ENCODE measurements around the gene EYS. TPM values are rescaled to one million over a fixed set of nuclear protein-coding genes. Genes with fewer than 3 reads are reported as not detected.
"Not testable (repeated sequence)": the region's sequence is repeated elsewhere in the genome, so short reads cannot be mapped to it uniquely, and the experiment has no call there.

The EYS gene
- total RNA-seq, 1 experiment from 2014 or later: not detected

DNA sequence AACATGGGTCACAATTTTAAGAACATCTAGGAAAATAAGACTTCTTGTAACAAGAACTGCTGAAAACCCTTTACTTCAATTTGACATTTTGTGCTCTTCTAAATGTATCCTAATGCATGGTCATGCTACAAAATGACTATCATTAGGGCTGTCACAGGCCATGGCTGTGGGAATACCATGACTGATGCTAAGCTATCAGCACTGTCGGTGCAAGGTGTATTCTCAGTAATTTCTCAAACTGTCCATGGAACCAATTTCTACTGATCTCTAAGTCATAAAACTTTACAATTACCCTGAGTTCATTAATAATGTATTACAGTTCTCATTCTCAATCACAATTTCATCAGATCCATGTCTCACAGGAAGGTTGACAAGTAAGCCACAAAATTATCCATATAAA is 625.3 kb downstream of the EYS start:
- Histone ChIP-seq H3K9me3 (replicated peaks) (no peaks in the 10 kb centered on the region), H3K4me1 (no peaks in the 10 kb centered on the region), H3K27me3 (no peaks in the 10 kb centered on the region), H3K36me3 (no peaks in the 10 kb centered on the region), H3K27ac (no peak overlapping the region), H3K4me3 (no peak overlapping the region)
- no peak for DNase-seq

DNA sequence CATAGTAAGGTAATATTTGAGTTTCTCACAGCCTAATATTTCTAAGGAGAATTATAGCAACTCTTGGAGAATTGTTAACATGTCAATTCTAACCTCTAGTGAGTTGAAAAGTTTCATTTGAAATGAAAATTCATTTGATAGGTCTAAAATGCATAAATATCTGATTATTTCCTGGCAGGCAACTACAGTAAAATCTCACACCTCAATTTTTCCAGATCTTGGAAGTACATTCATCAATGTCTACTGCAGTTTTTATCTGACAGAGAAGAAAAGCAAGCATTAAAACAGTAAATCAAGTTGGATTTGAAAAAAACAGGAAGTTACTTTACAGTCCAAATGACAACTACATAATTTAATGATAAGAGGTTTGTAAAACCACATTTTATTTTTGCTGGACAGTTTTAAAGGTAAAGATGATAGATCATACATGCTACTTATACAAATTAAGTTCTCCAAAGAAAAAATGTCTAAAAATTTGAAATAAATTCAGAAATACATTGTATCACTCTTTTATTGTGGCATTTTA is 631.3 kb downstream of the EYS start:
- no peaks in the 10 kb centered on the region for H3K4me1 ChIP-seq
- no peaks in the 10 kb centered on the region for H3K9me3 ChIP-seq (replicated peaks)
- no peaks in the 10 kb centered on the region for H3K36me3 ChIP-seq
- no peaks in the 10 kb centered on the region for H3K27me3 ChIP-seq
- no peak for DNase-seq
- H3K27ac ChIP-seq: no peak overlapping the region
- H3K4me3 ChIP-seq: no peak overlapping the region

DNA sequence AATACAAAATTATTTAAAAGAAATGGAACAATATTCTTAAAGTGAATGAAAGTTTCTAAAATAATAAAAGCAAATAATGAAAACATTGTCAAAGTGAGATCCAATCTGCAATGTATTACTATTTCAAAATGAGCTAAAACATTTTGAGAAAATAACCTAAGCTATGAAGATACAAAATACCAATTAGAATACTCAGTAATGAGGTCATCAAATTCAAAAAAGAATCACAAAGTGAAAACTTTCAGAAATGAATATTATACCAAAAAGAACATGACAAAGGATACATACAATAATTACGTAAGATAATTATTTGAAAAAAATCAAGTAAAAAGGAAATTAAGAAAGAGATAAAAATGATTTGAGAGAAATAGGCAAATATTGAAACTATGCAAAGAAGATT is 634.5 kb downstream of the EYS start:
- H3K4me3 ChIP-seq: no peak overlapping the region
- no peaks in the 10 kb centered on the region for H3K4me1 ChIP-seq
- no peak for DNase-seq
- no peak overlapping the region for H3K27ac ChIP-seq
- no peaks in the 10 kb centered on the region for H3K36me3 ChIP-seq
- H3K9me3 ChIP-seq (replicated peaks): no peaks in the 10 kb centered on the region
- H3K27me3 ChIP-seq: no peaks in the 10 kb centered on the region

DNA sequence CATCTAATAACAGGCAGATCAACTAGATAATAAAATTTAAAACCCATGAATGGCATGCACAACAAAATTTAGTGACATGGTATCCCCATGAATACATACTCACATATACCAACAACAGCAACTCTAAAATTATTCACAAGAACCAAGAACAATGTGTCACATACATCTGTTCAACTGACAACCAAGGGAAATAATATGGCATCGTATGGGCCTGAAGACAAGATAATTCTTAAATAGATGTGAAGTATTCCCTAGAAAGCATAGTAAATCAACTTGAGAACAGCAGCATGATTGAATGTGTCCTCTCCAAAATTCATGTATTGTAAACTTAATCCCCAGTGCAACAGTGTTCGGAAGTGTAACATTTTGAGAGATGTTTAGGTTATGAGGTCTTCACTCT is 635.5 kb downstream of the EYS start:
- no peak for DNase-seq
- Histone ChIP-seq H3K4me3 (no peak overlapping the region), H3K4me1 (no peaks in the 10 kb centered on the region), H3K27me3 (no peaks in the 10 kb centered on the region), H3K9me3 (replicated peaks) (no peaks in the 10 kb centered on the region), H3K36me3 (no peaks in the 10 kb centered on the region), H3K27ac (no peak overlapping the region)

DNA sequence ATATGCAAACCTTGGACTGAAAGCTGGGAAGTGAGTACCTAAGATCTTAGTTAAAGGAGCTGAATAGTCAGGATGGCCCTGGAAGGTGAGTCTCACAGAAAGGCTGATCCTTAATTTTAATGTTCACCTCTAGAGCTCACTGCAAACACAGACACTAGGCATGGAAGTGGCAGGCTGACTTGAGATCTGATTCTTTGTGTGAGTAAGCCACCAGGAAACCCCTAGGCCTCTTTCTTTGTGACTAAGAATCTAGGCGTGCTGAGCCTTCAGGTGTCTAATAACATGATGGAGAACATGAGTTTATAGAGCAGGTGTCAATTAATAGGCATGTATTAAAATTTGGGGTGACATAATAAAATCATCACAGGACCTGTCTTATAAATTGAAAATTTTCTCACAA is 642.2 kb downstream of the EYS start:
- no peaks in the 10 kb centered on the region for H3K9me3 ChIP-seq (replicated peaks)
- no peak overlapping the region for H3K27ac ChIP-seq
- H3K27me3 ChIP-seq: no peaks in the 10 kb centered on the region
- H3K4me1 ChIP-seq: no peaks in the 10 kb centered on the region
- no peak overlapping the region for H3K4me3 ChIP-seq
- H3K36me3 ChIP-seq: no peaks in the 10 kb centered on the region
- no peak for DNase-seq

DNA sequence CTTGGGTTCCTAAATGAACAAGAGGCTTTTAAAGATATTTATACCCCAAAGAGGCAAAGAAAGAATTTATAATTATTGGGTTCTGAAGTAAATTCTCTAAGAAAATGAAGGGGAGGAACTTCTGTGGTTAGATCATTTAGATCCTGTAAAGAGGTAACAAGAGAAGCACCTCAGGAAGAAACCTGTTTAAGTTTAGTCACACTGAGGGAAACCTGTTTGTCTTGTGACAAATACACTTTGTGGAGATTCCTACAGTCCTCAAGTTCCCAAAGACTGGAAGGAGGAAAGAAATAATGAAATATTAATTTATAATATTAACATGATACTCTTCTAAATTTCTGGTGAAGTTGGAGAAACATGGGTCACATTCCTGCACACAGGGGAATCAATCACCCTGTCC is 647.5 kb downstream of the EYS start:
- no peak overlapping the region for H3K27ac ChIP-seq
- no peaks in the 10 kb centered on the region for H3K9me3 ChIP-seq (replicated peaks)
- no peaks in the 10 kb centered on the region for H3K36me3 ChIP-seq
- H3K4me3 ChIP-seq: no peak overlapping the region
- DNase-seq: no peak
- no peaks in the 10 kb centered on the region for H3K27me3 ChIP-seq
- no peaks in the 10 kb centered on the region for H3K4me1 ChIP-seq

DNA sequence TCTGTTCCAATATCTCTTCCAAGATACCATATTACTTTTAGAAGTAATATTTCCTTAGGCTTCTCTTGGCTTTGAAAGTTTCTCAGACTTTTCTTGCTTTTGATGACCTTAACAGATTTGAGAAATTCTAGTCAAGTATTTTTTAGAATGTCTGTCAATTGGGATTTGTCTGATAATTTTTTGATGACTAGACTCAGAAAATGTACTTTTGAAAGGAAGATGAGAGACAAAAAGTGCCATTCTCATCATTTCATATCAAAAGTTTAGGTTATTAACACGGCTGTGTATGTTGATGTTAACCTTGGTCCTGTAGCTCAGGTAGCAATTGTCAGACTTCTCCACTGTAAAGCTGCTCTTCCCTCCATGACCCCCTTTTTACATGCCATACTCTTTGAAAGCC is 651.5 kb downstream of the EYS start:
- Histone ChIP-seq H3K4me3 (no peak overlapping the region), H3K4me1 (no peaks in the 10 kb centered on the region), H3K27me3 (no peaks in the 10 kb centered on the region), H3K9me3 (replicated peaks) (no peaks in the 10 kb centered on the region), H3K36me3 (no peaks in the 10 kb centered on the region), H3K27ac (no peak overlapping the region)
- no peak for DNase-seq

DNA sequence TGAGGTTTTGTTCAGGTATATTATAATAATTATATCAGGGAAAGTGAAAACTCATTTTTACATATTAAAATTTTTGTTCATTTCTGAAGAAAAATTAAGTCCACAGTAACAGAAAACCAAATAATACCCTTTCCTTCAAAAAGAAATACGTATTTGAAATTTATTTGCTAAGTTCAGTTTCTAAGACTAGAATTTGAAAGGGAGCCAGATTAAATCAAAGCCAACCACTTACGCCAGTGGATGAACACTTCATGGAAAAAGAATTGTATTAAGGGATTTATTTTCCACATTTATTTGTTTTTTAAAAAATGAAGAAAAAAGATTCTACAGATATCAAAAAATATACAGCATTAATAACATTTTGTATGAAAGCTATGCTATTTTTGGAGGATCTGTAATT is 654.4 kb downstream of the EYS start:
- H3K36me3 ChIP-seq: no peaks in the 10 kb centered on the region
- no peaks in the 10 kb centered on the region for H3K4me1 ChIP-seq
- DNase-seq: no peak
- H3K4me3 ChIP-seq: no peak overlapping the region
- H3K27ac ChIP-seq: no peak overlapping the region
- no peaks in the 10 kb centered on the region for H3K27me3 ChIP-seq
- no peaks in the 10 kb centered on the region for H3K9me3 ChIP-seq (replicated peaks)

DNA sequence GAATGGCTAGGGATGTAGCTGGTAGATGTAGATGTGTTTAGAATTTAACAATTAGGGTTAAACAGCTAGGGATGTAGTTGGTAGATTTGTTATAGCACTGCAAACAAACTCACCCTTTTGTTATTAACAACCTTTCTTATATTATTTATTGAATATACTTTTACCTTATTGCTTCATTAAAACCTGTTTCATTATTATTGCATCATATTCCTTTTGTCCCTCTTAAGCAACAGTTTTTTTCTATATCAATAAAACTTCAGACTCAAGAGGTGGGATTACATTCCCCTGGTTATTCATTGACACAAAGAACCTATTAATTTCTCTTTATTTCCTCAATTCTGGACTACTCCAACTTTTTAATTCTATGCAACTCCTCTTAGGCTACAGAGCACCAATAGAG is 661.2 kb downstream of the EYS start:
- DNase-seq: no peak
- no peak overlapping the region for H3K27ac ChIP-seq
- H3K9me3 ChIP-seq (replicated peaks): no peaks in the 10 kb centered on the region
- H3K4me3 ChIP-seq: no peak overlapping the region
- H3K4me1 ChIP-seq: no peaks in the 10 kb centered on the region
- H3K27me3 ChIP-seq: no peaks in the 10 kb centered on the region
- H3K36me3 ChIP-seq: no peaks in the 10 kb centered on the region

DNA sequence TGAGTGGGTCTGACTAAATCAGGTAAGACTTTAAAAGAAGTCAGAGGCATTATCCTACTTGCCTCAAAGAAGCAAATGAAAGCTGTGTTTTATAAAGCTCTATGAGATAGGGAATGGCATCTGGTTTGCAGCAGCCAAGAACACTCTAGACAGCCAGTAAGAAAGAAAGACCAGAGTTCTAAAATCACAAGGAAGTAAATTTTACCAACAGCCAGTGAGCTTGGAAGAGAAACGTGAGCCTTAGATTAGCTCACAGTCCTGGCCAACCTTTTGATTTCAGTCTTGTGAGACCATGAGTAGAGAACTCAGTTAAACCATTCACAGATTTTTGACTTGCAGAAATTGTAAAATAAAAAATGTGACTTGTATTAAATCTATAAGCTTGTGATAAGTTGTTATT is 693.0 kb downstream of the EYS start:
- no peaks in the 10 kb centered on the region for H3K4me1 ChIP-seq
- no peaks in the 10 kb centered on the region for H3K27me3 ChIP-seq
- no peak for DNase-seq
- H3K36me3 ChIP-seq: no peaks in the 10 kb centered on the region
- H3K9me3 ChIP-seq (replicated peaks): no peaks in the 10 kb centered on the region
- no peak overlapping the region for H3K27ac ChIP-seq
- no peak overlapping the region for H3K4me3 ChIP-seq

DNA sequence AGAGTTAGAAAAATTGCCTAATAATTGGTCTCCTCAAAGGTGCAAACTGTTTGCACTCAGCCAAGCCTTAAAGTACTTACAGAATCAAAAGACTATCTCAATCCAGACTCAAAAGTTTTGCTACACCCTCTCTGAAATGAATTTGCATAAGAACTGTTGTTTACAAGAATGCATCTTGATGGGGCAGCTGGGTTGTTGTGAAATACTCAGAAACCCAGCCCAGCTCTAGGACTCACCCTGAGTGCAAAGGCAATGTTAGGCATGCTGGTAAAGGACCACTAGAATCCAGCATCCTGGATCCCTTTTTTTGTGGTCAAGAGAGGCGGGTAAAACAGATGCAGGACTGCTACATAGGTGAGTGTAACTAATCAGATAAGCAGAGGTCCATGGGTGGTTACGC is 700.2 kb downstream of the EYS start:
- H3K36me3 ChIP-seq: no peaks in the 10 kb centered on the region
- no peak for DNase-seq
- no peaks in the 10 kb centered on the region for H3K9me3 ChIP-seq (replicated peaks)
- H3K4me3 ChIP-seq: no peak overlapping the region
- no peak overlapping the region for H3K27ac ChIP-seq
- H3K4me1 ChIP-seq: no peaks in the 10 kb centered on the region
- H3K27me3 ChIP-seq: no peaks in the 10 kb centered on the region

DNA sequence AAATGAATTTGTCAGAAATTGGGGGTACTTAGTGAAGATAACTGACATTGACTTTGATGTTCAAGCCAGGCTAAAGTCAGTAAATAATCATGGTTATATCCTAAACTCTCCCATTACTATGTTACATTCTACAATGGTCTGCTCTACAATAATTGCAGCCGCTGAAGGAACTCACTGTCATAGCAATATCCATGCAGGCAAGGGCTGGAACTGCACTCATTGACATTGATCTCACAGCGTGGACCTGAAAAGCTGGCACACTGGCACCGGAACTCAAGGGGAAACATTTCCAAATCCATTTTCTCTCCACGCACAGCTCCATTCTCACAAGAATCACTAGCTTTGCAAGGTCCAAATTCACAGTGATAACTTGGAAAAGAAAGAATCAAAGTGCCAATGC is 702.7 kb downstream of the EYS start:
- Histone ChIP-seq H3K27me3 (no peaks in the 10 kb centered on the region), H3K36me3 (no peaks in the 10 kb centered on the region), H3K4me1 (no peaks in the 10 kb centered on the region), H3K9me3 (replicated peaks) (no peaks in the 10 kb centered on the region), H3K27ac (no peak overlapping the region), H3K4me3 (no peak overlapping the region)
- DNase-seq: no peak

DNA sequence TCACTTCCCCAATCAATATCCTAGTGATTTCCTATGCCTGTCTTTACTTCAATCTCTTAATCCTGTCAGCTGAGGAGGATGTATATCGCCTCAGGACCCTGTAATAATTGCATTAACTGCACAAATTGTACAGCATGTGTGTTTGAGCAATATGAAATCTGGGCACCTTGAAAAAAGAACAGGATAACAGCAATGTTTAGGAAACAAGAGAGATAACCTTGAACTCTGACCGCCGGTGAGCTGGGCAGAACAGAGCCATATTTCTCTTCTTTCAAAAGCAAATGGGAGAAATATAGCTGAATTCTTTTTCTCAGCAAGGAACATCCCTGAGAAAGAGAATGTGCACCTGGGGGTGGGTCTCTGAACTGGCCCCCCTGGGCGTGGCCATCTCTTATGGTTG is 704.1 kb downstream of the EYS start:
- not testable (repeated sequence) for H3K27ac ChIP-seq, H3K27me3 ChIP-seq

DNA sequence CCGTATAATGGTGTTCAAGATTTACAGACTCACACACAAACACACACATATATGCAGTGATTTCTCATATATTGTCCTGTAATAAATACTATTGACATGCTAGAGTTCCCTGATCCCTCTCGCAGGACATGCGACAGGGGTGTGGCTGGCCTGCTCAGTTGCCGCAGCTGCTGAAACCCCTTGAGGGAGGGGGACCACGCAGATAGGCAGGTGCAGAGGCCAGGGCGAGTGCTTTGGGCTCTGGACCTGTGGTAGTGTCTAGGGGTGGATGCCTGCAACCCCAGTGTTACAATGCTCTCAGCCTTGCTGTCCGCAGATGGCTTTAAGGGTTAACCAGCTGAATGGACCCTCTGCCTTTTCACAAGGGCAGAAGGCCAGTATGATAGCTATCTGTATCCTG is 706.2 kb downstream of the EYS start:
- DNase-seq: no peak
- no peaks in the 10 kb centered on the region for H3K27me3 ChIP-seq
- H3K4me1 ChIP-seq: no peaks in the 10 kb centered on the region
- no peaks in the 10 kb centered on the region for H3K9me3 ChIP-seq (replicated peaks)
- no peak overlapping the region for H3K4me3 ChIP-seq
- no peak overlapping the region for H3K27ac ChIP-seq
- no peaks in the 10 kb centered on the region for H3K36me3 ChIP-seq

More for the DNA sequence above, 704.1 kb downstream of the EYS start:
- not testable (repeated sequence) for H3K36me3 ChIP-seq; DNase-seq; H3K9me3 ChIP-seq (replicated peaks); H3K4me3 ChIP-seq; H3K4me1 ChIP-seq

DNA sequence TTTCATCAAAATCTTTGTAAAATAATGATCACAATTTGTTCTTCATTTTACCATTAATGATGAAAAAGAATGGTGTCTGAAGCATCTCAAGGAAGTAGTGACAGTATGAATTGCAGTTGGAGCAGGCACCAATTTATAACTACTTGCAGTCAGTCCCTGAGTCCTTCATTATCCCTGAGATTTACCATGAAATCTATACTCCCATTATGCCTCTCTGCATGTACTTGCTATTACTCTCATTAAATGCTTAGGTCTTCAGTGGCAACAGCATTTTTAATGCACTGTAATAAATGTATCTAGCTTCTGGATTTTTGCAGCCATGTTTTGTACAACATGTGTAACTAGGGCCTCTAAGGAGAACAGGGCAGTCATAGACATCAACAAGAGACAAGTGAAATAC is 708.8 kb downstream of the EYS start:
- Histone ChIP-seq H3K36me3 (no peaks in the 10 kb centered on the region), H3K4me3 (no peak overlapping the region), H3K9me3 (replicated peaks) (no peaks in the 10 kb centered on the region), H3K4me1 (no peaks in the 10 kb centered on the region), H3K27ac (no peak overlapping the region), H3K27me3 (no peaks in the 10 kb centered on the region)
- DNase-seq: no peak

DNA sequence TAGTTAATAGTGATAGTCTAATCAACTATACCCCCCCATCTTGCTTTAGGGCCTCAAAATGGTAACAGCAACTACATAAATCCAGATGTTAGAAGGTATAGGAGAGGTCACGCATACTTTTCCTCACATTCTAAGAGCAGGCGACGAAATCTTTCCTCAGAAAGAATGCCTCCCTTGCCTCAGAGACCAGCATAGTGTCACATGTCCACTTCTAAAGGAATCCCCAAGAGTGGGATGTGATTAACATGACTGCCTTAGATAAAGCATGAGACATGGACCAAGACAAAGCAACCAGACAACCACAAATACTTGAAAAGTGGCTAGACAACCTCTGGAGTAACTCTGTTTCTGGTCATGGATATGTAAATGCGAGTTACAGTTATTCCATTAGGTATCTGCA is 710.7 kb downstream of the EYS start:
- no peak overlapping the region for H3K4me3 ChIP-seq
- no peaks in the 10 kb centered on the region for H3K9me3 ChIP-seq (replicated peaks)
- H3K36me3 ChIP-seq: no peaks in the 10 kb centered on the region
- DNase-seq: no peak
- no peaks in the 10 kb centered on the region for H3K4me1 ChIP-seq
- H3K27ac ChIP-seq: no peak overlapping the region
- H3K27me3 ChIP-seq: no peaks in the 10 kb centered on the region

Data from SJCRH30 (cell line).